WI38 (cell line): ENCODE measurements around the gene FAM151A.

Experiments used
- H3K4me3 ChIP-seq: 2 replicates; pipeline ENCODE4 v1.5.1; 2011; ENCODE audit warnings: low read depth, mild to moderate bottlenecking, control low read depth, low read length
- TF ChIP-seq, protein P1 (sequence below): IDR thresholded peaks from 2 replicates; pipeline ENCODE4 v1.5.1; 2012; ENCODE audit warnings: low read depth, mild to moderate bottlenecking, control low read depth, low read length

Gene FAM151A

GRCh38 chr1:54623216-54624007 is at the start of gene FAM151A:
FAM151A (minus strand) TSS chr1:54623525; CDS start chr1:54623395, 130 bp downstream.
- TF ChIP-seq, protein P1, sequence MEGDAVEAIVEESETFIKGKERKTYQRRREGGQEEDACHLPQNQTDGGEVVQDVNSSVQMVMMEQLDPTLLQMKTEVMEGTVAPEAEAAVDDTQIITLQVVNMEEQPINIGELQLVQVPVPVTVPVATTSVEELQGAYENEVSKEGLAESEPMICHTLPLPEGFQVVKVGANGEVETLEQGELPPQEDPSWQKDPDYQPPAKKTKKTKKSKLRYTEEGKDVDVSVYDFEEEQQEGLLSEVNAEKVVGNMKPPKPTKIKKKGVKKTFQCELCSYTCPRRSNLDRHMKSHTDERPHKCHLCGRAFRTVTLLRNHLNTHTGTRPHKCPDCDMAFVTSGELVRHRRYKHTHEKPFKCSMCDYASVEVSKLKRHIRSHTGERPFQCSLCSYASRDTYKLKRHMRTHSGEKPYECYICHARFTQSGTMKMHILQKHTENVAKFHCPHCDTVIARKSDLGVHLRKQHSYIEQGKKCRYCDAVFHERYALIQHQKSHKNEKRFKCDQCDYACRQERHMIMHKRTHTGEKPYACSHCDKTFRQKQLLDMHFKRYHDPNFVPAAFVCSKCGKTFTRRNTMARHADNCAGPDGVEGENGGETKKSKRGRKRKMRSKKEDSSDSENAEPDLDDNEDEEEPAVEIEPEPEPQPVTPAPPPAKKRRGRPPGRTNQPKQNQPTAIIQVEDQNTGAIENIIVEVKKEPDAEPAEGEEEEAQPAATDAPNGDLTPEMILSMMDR = no peak
- no peak within 1 kb of the TSS for H3K4me3 ChIP-seq

- TF ChIP-seq, protein P1 = peak; percentile 91
- H3K4me3 ChIP-seq = no peak overlapping the region
Observed at GRCh38 chr1:54671985-54672608, 48.8 kb upstream of the FAM151A start.

- H3K4me3 ChIP-seq = no peak overlapping the region
Observed at GRCh38 chr1:54668567-54668966, 45.2 kb upstream of the FAM151A start.

GRCh38 chr1:54667797-54668196 is 44.5 kb upstream of the FAM151A start:
- no peak overlapping the region for H3K4me3 ChIP-seq
- TF ChIP-seq, protein P1 = no peak

More at GRCh38 chr1:54668567-54668966, 45.2 kb upstream of the FAM151A start:
- TF ChIP-seq, protein P1 = no peak

- no peak overlapping the region for H3K4me3 ChIP-seq
- TF ChIP-seq, protein P1 = no peak
Observed at GRCh38 chr1:54666333-54666732, 43.0 kb upstream of the FAM151A start.

GRCh38 chr1:54665852-54666251 is 42.5 kb upstream of the FAM151A start:
- H3K4me3 ChIP-seq = no peak overlapping the region
- TF ChIP-seq, protein P1 = no peak

GRCh38 chr1:54664364-54664763 is 41.0 kb upstream of the FAM151A start:
- TF ChIP-seq, protein P1 = no peak
- H3K4me3 ChIP-seq = no peak overlapping the region
